Measurements from ENCODE around the gene DNAI4. TPM values are rescaled to one million over a fixed set of nuclear protein-coding genes. Genes with fewer than 3 reads are reported as not detected.
A peak's percentile ranks its signal among the peaks of the same experiment; 100 is the strongest.

The DNAI4 gene
- total and polyA plus RNA-seq, 9 of the 15 experiments (the other 6 are each of a cell fraction or from before 2014, with no cell fraction given) = 0.57 to 4.8 (median 2.6) TPM; not detected in 1

DNA sequence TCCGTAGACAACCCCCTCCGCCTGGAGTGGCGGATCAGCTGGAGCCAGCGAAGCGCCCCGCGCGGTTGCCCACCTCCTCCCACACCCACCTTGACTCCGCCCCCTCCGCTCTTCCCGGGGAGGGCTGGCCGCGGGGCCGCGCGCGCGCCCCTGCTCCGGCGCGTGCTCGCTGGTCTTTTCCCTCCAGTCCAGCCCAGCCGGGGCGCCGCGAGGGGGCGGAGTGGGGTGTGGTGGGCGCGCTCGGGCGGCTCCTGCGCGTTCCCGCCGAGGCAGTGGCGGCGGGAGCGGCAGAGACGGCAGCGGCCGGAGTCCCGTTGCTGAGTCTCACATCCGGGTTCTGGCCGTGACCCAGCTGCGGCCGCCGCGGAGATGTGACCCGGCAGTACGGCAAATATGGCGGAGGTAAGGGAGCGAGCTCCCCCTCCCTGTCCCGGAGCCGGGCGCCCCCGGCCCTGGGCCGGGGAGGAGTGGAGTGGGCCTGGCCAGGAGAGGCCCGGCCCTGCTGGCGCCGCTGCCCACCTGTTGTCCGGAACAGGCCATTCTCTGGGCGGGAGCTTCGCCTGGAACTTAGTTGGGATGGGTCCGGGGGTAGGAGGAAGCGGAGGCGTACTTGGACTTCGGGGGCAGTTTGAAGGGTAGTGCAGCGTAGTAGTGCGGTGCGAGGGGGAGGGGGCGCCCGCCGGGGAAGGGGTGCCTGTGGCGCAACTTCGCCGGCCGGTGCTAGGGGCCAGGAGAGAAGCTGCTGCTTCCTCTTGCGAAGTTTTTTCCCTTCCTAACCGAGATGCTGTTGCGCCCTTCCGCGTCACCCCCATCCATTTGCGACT, 5.6 kb upstream of the DNAI4 start (continued):
- TF ChIP-seq, protein P1, sequence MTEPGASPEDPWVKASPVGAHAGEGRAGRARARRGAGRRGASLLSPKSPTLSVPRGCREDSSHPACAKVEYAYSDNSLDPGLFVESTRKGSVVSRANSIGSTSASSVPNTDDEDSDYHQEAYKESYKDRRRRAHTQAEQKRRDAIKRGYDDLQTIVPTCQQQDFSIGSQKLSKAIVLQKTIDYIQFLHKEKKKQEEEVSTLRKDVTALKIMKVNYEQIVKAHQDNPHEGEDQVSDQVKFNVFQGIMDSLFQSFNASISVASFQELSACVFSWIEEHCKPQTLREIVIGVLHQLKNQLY (CRISPR knock-in tag; conservative IDR thresholded peaks at IDR 0.05) = no peak
- TF ChIP-seq MTA1 (IDR thresholded peaks at IDR 0.05; ENCODE audit: borderline replicate concordance) (no peak), CEBPG (CRISPR knock-in tag; IDR thresholded peaks at IDR 0.05) (peak; percentile 74), CEBPG (tag; conservative IDR thresholded peaks at IDR 0.05 in 1 of 2, IDR thresholded peaks at IDR 0.05 in 1 of 2) (peak; percentile 65; a peak in 3 of 4 replicates), SOX6 (IDR thresholded peaks at IDR 0.05) (0 out of 2 replicates have a peak, but pooled peaks have one; percentile 21), ZNF217 (CRISPR knock-in tag; IDR thresholded peaks at IDR 0.05) (no peak), GTF2E2 (tag; IDR thresholded peaks at IDR 0.05) (peak; percentile 88), RHOXF2B (CRISPR knock-in tag; conservative IDR thresholded peaks at IDR 0.05) (no peak), SMARCA5 (IDR thresholded peaks at IDR 0.05) (no peak), ZNF277 (CRISPR knock-in tag; IDR thresholded peaks at IDR 0.05; ENCODE audit: borderline replicate concordance) (no peak), ZNF431 (CRISPR knock-in tag; IDR thresholded peaks at IDR 0.05) (0 out of 2 replicates have a peak, but pooled peaks have one; percentile 20), ZNF584 (CRISPR knock-in tag; IDR thresholded peaks at IDR 0.05; ENCODE audit: low read depth) (peak; percentile 96), THRB (CRISPR knock-in tag; conservative IDR thresholded peaks at IDR 0.05) (peak; percentile 83; the same call in 1 of the 2 replicates), LEF1 (IDR thresholded peaks at IDR 0.05) (0 out of 2 replicates have a peak, but pooled peaks have one; percentile 19), ZNF511 (CRISPR knock-in tag; IDR thresholded peaks at IDR 0.05) (no peak; the same call in 1 of the 2 replicates), KAT8 (IDR thresholded peaks at IDR 0.05; ENCODE audit: low read depth) (no peak)
- TF ChIP-seq, protein P2, sequence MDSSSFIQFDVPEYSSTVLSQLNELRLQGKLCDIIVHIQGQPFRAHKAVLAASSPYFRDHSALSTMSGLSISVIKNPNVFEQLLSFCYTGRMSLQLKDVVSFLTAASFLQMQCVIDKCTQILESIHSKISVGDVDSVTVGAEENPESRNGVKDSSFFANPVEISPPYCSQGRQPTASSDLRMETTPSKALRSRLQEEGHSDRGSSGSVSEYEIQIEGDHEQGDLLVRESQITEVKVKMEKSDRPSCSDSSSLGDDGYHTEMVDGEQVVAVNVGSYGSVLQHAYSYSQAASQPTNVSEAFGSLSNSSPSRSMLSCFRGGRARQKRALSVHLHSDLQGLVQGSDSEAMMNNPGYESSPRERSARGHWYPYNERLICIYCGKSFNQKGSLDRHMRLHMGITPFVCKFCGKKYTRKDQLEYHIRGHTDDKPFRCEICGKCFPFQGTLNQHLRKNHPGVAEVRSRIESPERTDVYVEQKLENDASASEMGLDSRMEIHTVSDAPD (CRISPR knock-in tag; IDR thresholded peaks at IDR 0.05) = no peak
- TF ChIP-seq, protein P3, sequence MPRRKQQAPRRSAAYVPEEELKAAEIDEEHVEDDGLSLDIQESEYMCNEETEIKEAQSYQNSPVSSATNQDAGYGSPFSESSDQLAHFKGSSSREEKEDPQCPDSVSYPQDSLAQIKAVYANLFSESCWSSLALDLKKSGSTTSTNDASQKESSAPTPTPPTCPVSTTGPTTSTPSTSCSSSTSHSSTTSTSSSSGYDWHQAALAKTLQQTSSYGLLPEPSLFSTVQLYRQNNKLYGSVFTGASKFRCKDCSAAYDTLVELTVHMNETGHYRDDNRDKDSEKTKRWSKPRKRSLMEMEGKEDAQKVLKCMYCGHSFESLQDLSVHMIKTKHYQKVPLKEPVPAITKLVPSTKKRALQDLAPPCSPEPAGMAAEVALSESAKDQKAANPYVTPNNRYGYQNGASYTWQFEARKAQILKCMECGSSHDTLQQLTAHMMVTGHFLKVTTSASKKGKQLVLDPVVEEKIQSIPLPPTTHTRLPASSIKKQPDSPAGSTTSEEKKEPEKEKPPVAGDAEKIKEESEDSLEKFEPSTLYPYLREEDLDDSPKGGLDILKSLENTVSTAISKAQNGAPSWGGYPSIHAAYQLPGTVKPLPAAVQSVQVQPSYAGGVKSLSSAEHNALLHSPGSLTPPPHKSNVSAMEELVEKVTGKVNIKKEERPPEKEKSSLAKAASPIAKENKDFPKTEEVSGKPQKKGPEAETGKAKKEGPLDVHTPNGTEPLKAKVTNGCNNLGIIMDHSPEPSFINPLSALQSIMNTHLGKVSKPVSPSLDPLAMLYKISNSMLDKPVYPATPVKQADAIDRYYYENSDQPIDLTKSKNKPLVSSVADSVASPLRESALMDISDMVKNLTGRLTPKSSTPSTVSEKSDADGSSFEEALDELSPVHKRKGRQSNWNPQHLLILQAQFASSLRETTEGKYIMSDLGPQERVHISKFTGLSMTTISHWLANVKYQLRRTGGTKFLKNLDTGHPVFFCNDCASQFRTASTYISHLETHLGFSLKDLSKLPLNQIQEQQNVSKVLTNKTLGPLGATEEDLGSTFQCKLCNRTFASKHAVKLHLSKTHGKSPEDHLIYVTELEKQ (CRISPR knock-in tag; IDR thresholded peaks at IDR 0.05) = no peak
